Fibroblast of peridontal ligament (primary cell): Measurements from ENCODE around the gene COL16A1.
"Not testable (repeated sequence)": the region's sequence is repeated elsewhere in the genome, so short reads cannot be mapped to it uniquely, and the experiment has no call there.

Experiments used
- DNase-seq: peaks from one replicate; pipeline ENCODE4 v3.0.0-alpha.2; 2010; ENCODE audit errors: extremely low read depth

COL16A1 gene

DNA sequence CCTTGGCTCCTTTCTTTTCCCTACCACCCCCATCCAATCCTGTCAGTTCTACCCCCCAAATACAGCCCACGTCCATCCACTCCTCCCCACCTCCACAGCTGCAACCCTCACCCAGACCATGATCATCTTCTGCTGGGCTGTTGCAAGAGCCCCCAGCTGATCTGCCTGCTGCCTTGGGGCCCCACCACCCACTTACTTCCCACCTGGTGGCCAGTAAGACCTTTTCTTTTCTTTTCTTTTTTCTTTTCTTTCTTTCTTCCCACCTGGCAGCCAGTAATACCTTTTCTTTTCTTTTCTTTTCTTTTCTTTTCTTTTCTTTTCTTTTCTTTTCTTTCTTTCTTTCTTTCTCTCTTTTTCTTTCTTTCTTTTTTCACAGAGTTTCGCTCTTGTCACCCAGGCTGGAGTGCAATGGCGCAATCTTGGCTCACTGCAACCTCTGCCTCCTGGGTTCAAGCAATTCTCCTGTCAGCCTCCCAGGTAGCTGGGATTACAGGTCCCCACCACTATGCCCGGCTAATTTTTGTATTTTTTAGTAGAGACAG is 3.3 kb upstream of the COL16A1 start:
- not testable (repeated sequence) for DNase-seq

DNA sequence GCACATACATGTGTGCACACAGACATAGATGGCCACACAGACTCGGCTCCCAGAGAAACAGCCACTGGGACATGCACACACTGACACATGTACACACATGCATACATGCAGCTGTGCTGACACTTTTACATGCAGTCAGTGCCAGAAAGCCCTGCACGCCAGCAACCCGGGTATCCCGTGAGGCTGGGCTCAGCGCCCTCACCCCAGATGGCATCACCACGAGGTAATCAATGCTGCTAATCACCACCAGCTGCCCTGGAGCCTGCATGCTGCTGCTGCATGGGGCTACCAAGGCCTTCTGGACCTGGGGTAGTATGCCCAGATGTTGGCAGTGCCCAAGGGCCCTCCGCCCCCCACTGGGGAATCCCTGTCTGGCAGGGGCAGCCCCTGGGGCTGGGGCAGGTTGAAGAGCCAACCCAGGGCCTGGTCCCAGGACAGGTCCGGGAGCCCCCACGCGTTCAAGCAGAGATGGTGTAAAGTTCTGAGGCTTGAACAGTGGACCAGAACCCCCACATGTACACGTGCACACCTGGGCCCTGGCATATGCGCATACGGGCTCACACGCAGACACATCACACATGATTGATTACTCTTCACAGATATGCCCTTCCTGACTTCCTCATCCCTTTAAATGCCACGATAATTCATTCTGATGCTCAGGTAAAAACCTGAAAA is 2.7 kb upstream of the COL16A1 start:
- DNase-seq: peak; percentile 71

DNA sequence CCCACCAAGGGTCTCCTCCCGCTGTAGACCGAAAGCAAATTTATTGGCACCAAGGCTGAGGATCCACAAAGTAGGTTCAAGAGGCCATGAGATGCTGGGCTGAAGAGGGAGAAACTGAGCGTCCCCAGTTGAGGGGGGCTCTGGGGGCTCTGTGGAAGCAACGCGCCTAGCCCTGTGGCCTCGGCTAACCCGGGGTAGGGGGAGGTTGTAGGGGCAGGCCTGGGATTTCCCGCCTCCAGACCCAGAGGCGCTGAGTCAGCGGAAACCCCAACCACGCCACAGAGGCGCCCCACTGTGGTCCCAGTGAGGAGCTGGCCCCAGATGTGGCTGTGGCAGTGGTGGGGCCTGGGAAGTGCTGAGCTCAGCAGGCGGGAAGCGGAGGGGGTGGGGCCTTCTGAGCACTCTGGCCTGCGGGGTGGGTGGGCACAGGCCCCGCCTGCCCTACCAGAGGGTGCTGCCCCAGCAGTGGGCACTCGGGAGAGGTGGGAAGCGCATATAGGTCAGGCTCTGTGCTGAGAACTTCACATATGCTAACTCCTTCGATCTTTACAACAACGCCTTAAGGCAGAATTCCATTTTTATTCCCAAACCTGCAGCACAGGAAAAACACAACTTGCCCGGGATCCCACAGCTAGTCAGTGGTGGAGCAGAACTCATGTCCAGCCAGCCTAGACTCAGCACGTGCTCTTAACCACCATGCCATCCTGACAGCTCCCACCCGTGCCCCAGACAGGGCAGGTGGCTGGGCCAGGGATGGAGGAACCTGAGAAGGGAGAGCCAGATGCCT is 1.5 kb upstream of the COL16A1 start:
- peak; percentile 50 for DNase-seq

DNA sequence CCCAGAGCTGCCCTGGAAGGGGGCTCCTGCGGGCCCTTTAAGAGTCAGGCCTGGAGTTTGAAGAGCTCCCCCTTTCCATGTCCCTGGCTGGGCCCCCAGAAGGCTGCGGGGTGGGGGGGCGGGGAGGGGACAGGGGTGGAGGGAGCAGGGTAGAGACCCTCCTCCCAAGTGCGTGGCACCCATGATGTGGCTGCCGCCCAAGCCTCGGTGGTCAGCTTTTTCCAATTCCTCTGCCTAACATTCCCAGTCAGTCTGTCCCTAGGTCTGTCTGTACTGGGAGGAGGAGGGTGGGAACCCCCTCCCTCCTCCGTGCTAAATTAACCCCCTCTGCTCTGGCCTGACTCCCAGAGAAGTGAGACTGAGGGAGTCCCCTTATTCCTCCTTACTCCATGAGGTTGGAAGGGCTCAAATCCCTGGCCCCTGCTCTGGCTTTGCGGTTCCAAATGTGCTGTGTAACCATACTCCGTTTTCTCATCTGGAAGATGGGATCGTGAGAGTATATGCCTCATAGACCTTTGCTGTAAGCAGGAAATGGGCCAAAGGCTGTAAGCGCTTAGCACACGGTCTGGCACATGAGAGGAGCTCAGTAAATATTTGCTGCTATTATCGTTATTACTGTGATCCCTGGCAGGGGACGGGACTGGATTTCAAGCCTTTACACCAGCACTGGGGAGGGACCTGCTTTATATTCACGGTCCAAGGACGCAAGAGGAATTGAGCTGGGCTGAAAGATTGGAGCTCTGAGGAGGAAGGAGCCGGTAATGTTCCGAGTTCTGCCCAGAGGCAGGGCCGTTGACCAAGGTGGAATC is 658 bp upstream of the COL16A1 start:
- DNase-seq: peak; percentile 80

DNA sequence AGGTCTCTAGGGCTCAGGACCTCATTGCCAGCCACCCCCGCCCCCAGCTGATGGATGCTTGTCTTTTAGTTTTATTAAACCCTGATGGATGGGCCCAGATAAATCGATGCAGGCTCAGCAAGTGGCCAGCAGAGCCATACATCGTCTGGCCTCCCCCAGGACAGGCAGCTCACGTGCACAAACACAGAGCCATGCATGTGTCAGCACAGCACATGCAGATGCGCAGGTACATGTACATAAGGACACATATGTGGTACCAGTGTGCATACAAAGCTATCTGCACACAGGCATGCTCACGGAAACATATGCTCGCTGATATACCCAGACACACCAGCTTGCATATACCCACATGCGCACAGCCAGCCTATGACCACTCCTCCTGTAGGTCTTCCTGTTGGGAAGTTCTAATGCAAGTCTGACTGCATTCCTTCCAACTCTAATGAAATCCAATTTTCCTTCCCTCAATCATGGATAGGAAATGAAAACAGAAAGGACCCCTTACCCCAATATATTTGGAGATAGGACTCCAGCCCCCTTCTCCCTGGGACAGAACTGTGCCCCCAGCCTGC is 897 bp downstream of the COL16A1 start:
- DNase-seq: peak; percentile 16

DNA sequence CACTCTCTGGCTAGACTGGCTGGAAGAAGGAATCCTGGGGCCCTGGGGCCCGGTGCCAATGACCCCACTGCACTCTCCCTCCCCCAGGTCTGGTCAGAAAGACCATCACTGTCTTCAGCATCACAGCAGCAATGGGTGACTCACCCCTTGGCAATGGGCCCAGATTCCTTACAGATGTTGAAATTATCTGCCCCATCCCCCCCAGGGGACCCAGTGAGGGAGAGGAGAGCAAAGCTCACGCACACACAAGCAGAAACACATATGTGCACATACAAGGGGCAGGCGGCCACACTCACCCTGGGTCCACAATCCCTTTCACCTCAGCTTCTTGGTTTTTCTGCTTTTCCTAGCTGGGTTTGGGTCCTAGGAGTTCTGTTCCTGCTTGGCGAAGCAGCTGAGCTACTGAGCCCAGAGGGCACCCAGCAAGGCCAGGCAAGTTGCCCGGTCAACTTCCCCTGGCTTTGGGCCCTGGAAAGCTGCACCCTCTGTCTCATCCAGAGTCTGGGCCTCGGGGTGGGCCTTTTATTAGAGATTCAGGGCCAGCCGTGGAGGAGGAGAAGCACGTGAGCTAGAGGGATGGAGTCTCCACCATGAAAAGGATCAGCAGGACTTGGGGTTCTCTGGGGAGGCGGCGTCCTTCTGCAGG is 2.6 kb downstream of the COL16A1 start:
- DNase-seq: peak; percentile 97

DNA sequence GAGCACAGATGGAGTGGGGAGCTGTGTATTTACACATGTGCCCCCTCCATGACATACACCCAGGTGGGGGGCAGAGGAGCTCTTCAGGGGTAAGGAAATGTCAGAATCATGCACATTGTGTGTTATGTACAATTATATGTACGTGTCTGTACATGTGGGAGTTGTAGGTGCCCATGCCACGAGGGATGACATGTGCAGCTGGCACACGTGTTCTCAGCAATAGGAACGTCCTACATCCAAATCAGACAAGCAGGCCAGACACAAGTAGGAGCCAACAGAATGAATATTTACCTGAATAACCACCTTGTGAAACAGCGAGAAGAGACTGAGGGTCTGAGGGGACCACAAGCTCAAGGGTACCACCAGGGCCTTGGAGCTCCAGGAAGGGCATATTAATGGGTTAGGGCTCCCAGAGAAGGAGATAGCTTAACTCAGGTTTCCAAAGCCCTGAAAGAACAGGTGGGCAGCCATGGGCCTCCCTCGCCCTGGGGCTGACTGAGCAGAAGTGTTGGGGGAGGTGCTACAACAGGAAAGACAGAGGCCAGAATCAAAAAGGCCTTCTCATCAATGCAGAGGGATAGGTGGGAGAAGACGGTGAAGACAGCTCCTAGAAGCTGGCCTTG is 3.2 kb downstream of the COL16A1 start:
- DNase-seq: no peak

DNA sequence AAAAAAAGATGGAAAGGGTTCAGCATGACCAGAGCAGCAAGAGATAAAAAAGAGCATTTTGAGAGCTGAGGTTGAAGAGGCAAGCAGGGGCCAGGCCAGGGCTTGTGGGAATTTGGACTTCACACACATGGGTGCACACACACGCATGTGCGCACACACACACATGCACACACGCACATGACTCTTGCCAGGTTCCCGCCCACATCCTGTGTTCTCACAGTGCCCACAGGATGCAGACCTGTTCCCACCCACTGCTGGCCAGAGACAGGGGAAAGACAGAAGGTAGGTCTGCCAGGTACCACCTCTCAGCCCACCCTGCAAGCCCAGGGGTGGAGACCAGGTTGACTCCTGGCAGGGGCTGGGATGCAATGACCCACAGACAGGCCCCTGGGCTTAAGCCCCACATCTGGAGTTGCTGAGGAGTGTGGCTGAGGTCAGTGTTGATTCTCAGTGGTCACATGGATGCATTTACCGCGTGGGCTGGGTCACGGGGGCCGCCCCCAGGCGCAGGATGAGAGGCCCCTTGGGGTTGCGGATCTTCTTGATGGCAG is 4.4 kb downstream of the COL16A1 start:
- DNase-seq: no peak

DNA sequence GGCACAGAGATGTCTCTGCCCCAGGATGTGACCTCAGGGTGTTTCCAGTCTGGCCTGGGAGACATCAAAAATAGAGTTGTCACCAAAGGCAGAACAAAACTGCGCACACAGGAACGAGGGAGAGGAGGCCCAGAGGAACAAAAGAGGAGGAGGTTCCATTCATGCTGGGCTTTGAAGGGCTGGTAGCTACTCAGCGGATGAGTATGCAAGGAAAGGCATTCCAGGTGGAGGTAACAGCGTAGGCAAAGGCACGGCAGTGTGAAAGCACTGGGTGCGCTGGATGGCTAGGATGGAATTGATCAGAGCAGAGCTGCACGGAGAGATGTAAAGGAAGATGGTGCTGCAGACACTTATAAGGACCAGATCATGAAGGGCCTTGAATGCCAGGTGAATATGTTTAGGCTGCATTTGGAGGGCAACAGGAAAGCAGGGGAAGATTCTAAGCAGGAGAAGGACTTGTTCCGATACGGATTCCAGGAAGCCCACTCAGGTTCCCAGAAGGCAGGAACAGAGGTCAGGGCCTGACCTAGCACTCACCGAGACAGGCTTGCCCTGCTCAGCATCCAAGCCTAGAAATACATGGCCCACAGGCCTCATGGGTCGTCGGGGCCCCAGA is 6.3 kb downstream of the COL16A1 start:
- DNase-seq: no peak

DNA sequence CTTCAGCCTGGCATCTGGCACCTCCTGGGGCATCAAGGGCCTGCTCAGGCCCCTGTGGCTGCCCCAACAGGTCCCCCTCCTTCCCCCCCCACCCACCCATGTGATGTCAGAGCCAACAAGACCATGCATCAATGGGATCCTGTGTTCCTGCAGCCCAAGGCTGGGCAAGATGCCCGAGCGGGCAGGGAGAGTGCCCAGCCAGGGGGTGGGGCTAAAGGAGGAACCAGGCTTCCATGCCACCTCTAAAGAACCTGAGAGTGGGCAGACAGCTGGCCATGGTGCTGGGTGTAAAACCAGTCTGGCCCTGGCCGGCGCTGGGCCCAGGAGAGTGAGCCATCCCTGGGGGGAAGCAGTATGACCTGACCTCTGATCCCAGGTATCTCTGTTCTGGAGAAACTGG is 7.6 kb downstream of the COL16A1 start:
- no peak for DNase-seq

DNA sequence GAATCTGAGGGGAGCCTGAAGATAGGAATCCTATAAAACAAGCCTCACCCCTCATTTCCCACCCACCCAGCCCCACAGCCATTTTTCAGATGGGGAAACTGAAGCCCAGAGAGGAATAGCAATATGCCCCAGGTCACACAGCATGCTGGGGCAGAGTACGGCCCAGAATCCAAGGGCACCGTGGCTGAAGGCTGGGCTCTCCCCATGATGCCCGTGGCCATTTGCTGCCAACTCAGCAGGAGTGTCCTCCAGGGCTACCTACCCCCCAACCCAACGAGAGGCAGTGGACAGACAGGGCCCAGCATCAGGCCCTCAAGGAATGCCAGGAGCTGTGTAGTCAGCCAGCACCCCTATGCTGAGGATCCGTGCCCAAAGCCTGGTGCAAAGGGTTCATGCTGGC is 8.5 kb downstream of the COL16A1 start:
- no peak for DNase-seq

DNA sequence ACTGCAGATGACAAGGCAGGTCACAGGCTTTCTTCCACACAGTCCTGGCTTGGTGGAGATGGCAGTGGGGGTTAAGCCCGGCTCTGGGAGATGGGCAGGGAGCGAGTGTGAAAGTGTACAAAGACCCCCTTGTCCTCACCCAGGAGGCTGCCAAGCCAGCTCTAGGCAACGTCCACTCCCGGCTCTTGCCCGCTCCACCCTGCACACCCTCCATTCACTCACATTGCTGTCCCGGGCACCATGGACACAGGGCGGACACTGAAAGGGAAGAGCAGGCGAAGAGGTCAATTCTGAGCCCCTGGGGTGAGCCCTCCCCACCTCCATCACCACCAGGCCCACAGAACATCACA is 8.9 kb downstream of the COL16A1 start:
- DNase-seq: no peak

DNA sequence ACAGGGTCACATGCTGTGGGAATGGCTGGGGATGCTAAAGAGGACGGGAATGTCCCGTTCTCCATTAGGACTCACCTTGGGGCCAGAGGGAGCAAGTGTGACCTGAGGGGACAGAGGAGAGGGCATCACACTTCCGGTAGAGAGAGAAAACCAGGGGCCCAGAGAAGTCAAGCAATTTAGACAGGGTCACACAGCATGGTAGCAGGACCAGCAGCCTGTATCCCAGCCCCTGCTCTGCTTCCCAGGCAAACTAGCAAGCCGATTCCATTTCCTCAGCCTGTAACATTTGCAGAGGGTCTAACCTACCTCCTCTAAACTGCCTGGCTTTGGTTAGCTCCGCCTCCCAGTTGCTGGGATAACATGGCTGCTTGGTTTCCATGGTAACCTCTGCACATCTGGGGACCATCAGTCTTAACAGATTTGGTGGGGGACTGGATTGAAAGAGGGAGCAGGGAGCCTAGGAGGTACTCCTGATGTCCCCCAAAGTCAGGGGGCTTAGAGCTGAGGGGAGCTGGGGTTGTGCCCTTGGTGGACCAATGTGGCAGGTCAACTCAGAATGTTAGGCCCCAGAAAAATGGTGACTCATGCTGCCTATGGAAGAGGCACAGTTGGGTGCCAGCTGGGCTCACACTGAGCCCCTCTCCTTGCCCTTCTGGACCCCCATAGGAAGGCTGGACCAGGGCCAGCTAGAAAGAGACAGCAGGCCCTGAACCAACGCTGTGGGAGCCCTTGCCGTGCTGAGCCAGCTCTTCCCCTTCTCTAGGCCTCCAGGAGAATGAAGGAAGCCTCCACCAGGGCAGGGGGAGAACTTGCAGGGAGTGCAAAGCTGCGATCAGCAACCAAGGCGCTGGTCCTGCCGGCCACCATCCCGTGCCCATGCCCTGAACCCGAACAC is 9.5 kb downstream of the COL16A1 start:
- peak; percentile 14 for DNase-seq

DNA sequence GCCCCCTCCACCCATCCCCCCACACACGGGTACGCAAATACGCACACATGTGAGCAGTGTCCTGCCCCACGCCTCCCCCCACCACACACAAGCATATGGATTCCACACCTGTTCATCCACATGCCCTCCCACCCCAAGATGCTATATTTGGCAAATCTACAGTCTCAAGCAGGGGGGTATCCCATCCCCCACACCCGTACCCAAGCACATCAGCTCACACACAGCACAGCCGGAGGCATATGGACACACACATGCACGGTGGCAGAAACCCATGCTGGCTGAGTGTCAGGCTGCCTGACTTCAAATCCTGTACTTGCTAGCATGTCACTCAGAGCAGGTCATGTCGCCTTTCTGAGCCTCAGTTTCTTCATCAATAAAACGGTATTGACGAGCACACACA is 10.6 kb downstream of the COL16A1 start:
- DNase-seq: no peak

DNA sequence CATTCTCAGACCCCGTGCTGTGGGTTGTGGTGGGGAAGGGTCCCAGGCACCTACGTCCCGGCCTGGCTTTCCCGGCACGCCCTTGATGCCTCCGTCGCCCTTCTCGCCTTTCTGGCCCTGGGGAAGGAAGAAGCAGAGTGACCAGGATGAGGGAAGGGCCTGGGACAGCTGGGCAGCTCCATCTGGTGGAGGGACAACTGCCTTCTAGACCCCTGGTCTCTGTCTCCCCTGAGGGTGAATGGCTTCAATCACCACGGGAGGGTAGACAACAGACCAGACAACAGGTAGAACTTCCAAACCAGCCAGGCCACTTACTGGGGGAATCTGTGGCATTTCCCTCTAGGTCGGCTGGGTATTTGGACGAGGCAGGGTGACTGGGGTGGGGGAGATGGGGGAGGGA is 11.9 kb downstream of the COL16A1 start:
- no peak for DNase-seq

DNA sequence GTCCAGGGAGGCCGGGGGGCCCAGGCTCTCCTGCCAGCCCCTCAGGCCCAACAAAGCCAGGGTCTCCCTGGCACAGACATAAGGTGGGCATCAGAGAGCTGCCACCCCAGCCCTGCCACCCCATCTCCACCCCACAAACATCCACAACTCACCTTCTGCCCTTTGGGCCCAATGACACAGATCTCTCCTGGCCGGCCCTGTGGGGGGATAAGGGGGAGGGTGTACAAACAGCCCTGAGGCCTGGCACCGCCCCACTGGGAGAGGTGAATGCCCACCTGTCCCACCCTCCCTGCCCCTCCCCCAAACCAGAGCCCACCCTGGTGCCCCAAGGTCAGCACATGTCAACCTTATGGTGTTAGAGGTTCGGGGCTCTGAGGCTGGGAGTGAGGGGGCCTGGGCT is 12.4 kb downstream of the COL16A1 start:
- no peak for DNase-seq

DNA sequence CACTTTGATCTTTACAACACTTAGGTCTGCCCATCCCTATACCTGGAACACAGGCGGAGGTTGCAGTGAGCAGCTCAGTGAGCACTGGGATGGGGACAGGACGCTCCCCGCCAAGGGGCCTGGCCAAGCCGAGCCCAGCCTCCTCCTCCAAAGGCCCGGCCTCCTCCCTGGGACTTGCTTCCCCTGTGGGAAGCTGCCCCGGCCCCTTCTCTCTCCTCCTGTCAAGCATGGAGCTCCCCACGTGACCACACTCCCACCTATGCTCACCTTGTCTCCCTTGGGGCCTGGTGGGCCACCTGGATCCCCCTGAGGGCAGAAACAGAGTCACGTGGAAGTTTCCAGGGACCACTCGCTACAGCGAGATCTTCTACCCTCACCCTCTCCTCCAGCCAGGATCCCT is 12.9 kb downstream of the COL16A1 start:
- no peak for DNase-seq

DNA sequence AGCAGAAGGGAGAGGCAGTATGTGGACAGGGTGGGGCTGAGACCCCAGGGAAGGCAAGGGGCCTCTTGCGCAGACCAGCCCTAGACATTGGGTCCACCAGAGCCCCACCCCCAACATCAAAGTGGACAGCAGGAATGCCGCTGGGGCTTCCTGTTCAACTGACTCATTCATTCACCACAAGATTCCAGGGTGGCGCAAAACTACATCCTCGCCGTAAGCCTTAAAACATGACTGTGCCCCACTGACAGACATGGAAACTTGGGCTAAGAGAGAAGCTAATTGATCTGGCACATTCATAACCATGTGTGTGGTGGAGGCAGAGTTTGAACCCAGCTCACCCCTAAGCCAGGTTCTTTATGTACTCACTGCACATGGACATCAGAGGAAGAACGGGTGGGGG is 14.0 kb downstream of the COL16A1 start:
- peak; percentile 90 for DNase-seq

DNA sequence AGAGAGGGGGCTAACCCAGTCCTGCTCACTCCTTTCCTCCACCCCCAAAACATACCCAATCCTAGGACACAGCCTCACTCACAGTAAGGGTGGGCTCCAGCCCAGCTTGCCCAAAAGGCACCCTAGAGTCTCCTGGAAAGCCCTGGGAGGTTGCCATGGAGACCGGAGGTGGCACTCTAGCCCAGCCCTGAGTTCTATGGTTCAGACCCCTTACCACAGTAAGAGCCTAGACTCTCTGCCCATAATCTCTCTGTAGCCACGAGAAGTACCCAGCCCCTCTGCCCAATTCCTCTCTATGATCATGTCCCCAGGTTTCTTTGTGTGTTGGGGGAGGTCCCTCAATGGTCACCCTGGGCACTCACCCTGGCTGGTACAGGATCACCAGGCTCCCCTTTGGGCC is 14.4 kb downstream of the COL16A1 start:
- no peak for DNase-seq
